Inferior parietal cortex (tissue), 1 donor: Measurements from ENCODE around the gene PLAU.
"Not testable (repeated sequence)": the region's sequence is repeated elsewhere in the genome, so short reads cannot be mapped to it uniquely, and the experiment has no call there.

Source experiments
- DNase-seq: peaks from one replicate; pipeline ENCODE4 v3.0.0-alpha.2; 2016; ENCODE audit errors: extremely low spot score

Gene PLAU

DNA sequence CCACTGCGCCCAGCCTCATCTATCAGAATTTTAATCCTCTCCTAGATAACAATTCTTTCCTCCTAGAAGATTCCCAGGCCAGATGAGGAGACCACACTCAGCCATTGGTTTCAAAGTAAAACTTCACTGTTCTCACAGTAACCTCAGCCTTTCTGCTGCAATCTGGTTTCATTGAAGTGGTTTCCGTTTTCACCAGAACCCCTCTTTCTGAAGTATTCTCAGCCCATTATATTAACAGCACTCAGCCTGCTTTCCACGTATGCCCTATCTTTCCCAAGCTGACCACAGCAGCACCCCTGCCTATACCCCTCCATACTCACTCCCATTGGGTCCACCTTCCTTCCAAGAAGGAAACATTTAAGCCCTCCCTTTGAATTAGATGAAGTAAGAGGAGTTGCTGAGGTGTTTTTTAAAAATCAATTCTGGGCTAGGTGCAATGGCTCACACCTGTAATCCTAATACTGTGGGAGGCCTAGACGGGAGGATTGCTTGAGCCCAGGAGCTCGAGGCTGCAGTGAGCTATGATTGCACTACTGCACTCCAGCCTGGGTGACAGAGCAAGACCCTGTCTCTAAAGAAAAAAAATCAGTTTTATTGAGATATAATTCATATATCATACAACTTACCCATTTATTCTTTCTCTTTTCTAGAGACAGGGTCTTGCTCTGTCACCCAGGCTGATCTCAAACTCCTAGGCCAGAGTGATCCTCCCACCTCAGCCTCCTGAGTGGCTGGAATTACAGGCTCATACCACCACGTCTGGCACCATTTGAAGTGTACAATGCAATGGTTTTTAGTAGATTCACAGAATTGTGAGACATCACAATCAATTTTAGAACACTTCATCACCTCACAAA, 11.3 kb downstream of the PLAU start:
- DNase-seq, result no peak

DNA sequence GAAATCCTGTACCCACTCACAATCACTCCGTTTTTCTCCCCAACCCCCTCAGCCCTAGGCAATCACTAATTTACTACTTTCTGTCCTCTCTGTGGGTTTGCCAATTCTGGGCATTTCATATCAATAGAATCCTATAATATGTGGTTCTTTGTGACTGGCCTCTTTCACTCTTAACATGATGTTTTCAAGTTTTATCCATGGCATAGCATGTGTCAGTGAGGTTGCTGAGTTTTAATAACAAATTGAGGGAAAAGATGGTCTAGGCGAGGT, 11.9 kb downstream of the PLAU start:
- DNase-seq, result no peak

DNA sequence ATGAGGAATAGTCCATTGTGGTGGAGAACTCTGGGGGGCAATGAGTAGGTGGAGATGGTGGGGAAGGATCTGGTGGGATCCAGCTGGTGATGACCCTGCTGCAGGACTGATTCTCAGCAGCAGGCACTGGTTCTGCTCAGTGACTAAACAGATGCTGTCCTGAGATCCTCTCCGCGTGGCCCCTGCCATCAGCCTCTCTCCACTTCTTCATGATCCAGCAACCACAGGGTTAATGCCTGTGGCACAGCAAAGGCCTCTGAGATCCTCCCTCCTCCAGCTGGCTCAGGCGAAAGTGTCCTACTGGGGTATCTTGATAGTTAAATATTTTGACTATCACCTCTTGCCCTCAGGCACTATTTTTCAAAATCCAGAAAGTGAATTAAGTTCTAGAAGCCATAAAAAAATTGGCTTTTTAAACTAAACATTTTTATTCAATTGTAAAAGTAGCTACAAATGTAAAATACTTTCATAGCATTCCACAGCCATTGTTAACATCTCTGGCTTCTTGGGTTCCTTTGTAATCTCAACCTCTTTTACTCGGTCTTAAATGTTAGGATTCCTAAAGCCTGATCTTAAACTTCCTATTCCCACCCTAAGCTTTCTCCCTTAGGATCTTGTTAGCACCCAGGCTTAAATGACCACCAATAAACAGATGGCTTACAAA, 13.1 kb downstream of the PLAU start:
- no peak for DNase-seq

DNA sequence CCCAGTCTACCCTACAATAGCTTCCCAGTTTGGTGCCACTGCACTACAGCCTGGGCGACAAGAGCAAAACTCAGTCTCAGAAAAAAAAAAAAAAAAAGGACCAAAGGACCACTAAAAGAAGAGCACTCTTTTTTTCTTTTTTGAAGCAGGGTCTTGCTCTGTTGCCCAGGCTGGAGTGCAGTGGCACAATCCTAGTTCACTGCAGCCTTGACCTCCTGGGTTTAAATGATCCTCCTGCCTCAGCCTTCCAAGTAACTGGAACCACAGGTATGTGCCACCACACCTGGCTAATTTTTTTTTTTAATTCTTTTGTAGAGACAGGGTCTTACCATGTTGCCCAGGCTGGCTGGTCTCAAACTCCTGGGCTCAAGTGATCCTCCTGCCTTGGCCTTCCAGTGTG, 14.0 kb downstream of the PLAU start:
- no peak for DNase-seq

DNA sequence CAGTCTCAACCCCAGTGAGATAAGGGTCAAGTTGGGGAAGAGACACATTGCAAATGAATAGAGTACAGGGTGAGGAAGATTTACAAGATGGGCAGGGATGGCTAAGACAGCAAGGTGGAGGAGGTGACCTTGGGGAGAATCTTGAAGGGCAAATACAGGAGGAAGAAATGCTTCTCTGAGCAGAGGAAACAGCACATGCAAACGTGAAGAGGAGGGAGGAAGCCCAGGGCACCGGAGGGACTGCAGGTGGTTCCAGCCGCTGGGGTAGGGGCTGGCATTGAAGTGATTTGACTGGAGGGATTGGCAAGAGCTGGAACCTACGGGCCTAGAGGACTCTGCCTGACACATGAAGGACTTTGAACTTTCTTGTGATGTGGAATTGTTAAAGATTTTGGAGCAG, 14.6 kb downstream of the PLAU start:
- no peak for DNase-seq

DNA sequence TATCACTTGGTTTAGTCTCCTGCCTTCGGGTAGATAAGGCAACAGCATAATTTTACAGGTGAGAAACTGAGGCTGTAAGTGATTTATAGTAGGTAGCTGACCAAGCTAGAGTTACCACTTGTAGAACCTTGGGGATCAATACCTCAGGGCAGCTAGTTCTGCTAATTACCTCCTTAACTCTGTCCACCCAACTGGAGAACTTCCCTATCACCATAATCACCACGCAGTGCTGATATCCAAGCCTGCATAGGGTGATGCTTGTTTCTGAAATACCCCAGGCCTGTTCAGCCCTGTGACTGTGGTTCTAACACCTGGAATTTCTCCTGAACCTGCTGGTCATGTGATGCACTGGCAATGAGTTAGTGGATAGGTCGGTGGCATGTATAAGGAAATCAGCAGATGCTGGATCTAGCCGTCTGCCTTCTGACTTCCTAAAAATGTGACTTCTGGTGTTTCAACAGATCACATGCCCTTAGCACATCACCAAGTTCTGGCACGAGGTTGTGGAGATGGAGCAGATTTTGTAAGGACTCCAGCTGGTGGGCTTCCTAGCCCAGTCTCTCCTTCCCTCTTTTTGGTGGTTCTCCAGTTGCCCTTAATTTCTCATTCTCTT, 15.3 kb downstream of the PLAU start:
- DNase-seq, result no peak

DNA sequence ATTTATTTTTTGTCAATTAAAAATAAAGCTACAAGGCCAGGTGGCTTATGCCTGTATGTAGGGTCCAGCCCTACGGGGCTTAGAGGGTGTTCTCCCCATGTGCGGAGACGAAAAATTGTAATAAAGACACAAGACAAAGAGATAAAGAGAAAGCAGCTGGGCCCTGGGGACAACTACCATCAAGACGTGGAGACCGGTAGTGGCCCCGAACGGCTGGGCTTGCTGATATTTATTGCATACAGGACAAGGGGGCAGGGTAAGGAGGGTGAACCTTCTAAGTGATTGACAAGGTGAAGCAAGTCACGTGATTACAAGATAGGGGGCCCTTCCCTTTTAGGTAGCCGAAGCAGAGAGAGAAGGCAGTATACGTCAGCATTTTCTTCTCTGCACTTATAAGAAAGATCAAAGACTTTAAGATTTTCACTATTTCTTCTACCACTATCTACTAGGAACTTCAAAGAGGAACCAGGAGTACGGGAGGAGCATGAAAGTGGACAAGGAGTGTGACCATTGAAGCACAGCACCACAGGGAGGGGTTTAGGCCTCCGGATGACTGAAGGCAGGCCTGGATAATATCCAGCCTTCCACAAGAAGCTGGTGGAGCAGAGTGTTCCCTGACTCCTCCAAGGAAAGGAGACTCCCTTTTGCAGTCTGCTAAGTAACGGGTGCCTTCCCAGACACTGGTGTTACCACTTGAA, 19.8 kb downstream of the PLAU start:
- not testable (repeated sequence) for DNase-seq

DNA sequence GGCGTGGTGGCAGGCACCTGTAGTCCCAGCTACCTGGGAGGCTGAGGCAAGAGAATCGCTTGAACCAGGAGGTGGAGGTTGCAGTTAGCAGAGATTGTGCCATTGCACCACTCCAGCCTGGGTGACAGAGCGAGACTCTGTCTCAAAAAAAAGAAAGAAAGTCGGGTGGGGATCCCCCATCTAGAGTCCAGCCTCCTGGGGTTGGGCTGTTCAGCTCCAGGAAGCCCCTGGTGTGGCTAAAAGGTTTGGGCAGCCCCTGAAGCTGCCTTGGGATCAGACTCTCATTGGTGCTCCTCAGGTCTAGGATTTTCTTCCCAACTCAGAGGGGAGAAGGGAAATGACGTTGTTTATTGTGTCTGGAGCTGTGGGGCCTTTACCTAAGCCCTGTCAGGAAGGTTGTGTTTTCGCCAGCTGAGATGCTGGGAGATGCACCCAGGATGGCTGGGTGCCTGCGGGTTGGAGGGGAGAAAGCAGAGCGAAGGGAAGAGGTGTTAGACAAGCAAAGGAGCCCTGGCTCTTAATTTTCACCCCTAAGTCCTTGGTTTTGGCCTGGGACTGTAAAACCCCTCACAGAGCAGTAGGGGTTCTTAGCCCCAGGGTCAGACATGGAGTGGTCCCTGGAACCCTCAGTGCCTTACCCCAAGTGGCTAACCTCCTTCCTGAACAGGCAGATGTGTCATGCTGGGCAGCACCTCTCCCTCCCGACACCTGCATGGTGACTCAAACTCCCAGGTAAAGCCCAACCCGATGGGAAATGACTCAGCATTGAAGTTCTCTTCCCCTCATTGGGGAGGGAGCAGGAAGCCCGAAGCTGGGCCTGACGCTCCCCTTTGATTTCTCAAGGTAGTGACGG, 21.1 kb downstream of the PLAU start:
- no peak for DNase-seq

DNA sequence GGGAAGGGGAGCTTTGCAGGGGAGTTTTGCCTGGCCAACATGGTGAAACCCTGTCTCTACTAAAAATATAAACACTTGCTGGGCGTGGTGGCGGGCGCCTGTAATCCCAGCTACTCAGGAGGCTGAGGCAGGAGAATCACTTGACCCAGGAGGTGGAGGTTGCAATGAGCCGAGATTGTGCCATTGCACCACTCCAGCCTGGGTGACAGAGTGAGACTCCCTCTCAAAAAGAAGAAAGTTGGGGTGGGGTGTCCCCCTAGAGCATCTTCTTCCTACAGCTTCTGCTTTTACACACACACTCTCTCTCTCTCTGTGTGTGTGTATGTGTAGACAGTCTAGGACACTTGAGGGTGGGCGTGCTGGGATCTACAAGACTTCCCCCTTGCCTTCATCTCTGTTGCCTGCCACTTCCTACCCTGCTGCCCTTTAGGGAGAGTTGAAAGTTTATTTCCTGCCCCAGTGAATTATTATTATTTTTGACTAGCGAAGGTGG, 21.7 kb downstream of the PLAU start:
- DNase-seq, result no peak

DNA sequence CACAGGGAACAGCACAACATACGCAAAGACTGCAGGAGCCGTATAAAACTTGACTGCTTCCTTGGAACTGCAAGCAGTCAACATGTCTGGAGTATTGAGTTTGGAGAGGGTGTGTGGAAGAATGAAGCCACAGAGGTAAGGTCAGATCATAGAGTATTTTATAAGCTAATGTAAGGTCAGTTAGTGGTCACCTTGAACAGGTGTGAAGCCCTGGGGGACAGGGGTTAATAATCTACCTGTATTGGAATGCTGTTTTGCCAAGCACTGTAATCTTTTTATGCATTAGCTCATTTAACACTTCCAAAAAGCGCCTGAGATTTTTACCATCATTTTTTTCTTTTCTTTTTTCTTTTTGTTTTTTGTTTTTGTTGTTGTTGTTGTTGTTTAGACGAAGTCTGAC, 23.1 kb downstream of the PLAU start:
- no peak for DNase-seq

DNA sequence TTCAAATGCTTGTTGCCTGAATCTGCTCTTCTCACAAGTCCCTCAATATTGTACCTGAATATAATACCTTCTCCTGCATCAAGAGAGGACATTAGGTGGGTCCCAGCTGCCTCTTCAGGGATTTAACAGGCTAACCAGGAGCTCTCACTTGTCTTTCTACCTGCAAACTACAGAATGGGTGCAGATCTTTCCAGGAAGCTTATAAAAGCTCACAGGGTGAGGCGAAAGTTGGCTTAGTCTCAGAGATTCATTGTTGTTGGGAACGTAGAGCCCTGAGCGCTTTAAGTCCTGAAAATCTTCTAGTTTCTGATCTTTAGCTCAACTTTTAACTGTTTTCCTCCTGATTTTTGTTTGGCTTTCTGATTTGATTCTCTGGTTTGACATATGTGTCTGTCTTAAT, 25.0 kb downstream of the PLAU start:
- DNase-seq, result no peak

DNA sequence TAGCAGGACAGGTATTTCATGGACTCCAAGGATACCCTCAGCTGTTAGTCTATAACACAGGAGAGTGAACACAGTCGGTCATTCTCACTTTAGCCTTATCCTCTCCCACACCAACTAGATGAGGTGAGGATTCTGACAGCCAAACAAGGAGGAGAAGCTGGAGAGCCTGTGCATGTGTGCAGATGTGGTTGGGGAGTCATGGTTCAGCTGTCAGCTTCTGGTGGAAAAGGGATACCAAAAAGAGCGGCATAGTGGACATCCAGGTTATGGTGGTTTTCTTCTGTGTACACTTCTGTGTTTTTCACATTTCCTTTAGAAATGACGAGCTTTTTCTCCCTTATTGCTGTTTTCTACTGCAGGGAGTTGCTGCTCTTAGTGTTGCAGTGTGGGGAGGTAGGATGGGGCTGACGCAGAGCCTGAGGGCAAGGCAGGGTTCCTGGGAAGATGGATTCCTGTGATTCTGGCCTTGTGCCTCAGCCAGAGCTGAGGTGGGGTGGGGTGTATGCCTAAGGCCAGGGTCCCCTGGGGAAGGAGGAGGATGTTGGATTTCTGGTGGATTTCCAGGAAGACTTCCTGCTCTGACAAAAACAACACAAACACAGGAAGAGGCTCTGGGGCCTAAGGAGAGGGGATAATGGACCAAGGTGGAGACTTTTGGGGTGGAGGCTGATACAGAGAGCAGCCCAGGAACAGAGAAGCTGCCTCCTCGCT, 26.6 kb downstream of the PLAU start:
- DNase-seq, result no peak

DNA sequence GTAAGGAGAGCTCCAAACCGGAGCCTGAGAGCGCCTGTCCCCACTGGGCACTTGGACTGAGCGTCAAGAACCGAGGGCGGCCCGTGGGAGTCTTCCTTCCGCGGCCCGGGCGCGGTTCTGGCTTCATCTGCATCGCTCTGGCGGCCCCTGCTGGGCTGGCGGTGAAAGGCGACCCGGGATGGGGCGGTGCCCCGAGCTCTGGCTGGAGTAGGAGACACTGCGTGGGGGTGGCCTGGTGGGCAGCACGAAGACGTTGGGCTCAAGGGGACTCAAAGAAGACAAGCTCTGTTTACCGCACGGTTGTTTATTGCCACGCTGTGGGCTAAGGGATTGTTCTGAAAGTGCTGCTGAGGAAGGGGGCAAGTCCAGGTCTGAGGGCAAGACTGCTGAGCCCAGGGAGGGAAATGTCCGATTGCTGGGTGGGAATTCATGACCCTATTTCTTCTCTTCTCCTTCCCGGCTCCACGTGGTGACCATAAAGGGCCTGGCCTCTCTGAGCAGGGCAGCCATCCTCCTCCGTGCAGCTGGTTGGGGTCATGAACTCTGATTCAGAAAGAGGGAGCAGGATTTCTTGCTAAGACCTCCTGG, 29.8 kb downstream of the PLAU start:
- peak; percentile 63 for DNase-seq

DNA sequence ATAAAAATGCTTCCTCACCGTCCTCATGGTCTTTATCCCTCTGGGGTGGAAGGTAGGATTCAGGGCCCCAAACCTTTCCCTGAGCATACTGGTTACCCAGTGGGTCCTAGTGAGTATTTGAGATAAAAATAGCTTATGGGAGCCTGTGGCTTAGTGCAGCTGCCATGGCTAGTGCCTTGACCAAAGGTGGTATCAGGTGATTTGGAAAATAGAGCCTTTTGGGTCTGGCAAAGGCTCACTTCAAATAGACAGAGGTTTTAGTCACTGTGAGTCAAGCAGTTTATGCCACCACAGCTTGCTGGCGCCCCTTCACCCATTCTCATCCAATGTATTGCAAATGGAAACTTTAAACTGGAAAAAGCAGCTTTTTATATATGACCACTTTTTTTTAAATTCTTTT, 30.4 kb downstream of the PLAU start:
- DNase-seq, result no peak

DNA sequence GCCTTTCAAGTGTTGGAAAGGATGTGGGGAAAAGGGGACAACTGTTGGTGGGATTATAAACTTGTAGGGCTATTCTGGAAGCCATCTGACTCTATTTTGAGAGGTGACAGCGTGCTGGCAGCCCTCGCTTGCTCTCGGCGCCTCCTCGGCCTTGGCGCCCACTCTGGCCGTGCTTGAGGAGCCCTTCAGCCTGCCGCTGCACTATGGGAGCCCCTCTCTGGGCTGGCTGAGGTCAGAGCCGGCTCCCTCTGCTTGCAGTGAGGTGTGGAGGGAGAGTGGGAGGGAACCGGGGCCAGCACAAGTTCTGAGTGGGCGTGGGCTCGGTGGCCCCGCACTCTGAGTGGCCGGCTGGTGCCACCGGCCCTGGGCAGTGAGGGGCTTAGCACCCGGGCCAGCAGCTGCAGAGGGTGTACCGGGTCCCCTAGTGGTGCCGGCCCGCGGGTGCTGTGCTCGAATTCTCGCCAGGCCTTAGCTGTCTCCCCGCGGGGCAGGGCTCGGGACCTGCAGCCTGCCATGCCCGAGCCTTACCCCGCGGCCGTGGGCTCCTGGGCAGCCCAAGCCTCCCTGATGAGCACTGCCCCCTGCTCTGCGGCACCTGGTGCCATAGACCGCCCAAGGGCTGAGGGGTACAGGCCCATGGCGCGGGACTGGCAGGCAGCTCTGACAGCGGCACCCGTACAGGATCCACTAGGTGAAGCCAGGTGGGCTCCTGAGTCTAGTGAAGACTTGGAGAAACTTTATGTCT, 33.6 kb downstream of the PLAU start:
- no peak for DNase-seq

DNA sequence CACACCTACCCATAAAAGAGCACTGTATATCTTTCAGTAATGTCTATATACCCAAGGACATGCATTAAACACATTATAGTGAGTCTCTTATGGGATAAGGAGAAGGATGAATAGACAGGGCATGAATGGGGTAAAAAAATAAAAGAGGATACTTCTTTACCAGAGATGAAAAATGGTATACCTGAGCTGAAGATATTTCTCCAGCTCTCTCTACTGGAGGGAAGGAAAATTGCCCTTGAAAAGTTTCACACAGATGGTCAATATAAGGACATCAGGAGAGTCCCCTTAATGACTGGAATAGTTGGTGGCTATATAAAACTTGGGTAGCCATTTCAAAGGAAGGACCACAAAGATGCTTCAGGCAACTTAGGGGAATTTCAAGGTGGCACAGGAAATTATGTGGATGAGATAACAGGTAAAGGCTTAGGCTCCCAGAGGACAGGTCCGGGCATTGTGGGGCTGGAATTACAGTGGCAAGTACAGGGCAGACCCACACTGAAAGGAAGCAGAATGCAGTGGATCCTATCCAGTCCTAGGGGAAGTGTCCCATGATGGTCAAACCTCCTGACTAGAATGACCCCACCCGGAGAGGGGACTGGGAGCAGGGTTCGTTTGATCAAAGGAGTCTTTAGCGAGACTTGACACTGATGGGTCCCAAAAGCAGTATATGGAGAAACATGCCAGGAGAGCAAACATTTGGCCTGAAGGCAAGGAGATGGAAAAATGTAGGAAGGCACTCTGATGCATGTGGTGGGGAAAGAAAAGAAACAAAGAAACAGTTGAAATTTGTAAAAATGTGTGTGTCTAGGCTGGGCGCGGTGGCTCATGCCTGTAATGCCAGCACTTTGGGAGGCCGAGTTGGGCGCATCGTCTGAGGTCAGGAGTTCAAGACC, 35.6 kb downstream of the PLAU start:
- DNase-seq, result no peak

DNA sequence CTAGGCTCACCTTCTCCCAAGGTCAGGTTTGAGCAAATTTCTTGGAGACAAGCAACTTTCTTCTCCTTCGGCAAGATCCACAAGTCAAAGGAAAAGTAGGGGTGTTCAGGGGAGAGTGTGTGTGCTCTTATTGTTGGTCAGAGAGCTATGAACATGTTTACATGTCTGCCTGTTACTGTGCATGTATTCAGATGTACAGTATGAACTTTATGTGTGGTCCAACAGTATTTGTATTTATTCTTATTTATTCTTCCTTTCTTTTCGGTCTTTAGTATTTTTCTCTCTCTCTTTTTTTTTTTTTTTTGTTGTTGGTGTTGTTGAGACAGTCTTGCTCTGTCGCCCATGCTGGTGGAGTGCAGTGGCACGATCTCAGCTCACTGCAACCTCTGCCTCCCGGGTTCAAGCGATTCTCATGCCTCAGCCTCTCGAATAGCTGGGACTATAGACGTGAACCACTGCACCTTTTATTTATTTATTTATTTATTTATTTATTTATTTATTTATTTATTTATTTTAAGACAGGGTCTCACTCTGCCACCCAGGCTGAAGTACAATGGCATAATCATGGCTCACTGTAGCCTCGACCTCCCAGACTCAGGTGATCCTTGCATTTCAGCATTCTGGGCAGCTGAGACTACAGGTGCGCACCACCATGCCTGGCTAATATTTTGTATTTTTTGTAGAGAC, 38.2 kb downstream of the PLAU start:
- no peak for DNase-seq
